Activated CD4-positive, alpha-beta T cell treated with anti-CD3 and anti-CD28 coated beads, Interleukin-2, amount 10 ng/mL, durations not matched to agents 7 days and 5 days (primary cell): Measurements from ENCODE around the gene KRTAP5-3. TPM values are rescaled to one million over a fixed set of nuclear protein-coding genes. Genes with fewer than 3 reads are reported as not detected.
"Not testable (repeated sequence)": the region's sequence is repeated elsewhere in the genome, so short reads cannot be mapped to it uniquely, and the experiment has no call there.

Source experiments
- CTCF ChIA-PET: fragments of 350-600 bp; sonication (Branson Sonifier 250); formaldehyde crosslinking; loops from one replicate; lab custom pipeline; 2021; ENCODE audit warnings: antibody characterized with exemption; lab: Charles Lee
- POLR2A ChIA-PET: fragments of 350-600 bp; sonication (Branson Sonifier 250); formaldehyde crosslinking; loops from one replicate; lab custom pipeline; 2021; ENCODE audit warnings: antibody characterized with exemption; lab: Charles Lee
- DNase-seq: peaks from one replicate; pipeline ENCODE4 v3.0.0-alpha.2; 2020
- H3K27ac Mint-ChIP-seq: one replicate; pipeline ENCODE4 v1.8.0; 2021; ENCODE audit warnings: mild to moderate bottlenecking, moderate library complexity, mixed read lengths
- H3K27me3 Mint-ChIP-seq: one replicate; pipeline ENCODE4 v1.8.0; 2021; ENCODE audit warnings: mixed read lengths
- H3K36me3 Mint-ChIP-seq: one replicate; pipeline ENCODE4 v1.8.0; 2021; ENCODE audit warnings: low read depth, mixed read lengths
- H3K4me1 Mint-ChIP-seq: one replicate; pipeline ENCODE4 v1.8.0; 2021; ENCODE audit warnings: mixed read lengths
- H3K4me3 Mint-ChIP-seq: one replicate; pipeline ENCODE4 v1.8.0; 2021; ENCODE audit warnings: mild to moderate bottlenecking, moderate library complexity, mixed read lengths
- H3K9me3 Mint-ChIP-seq: one replicate; pipeline ENCODE4 v1.8.0; 2021; ENCODE audit warnings: mixed read lengths
- total RNA-seq, 2 experiments: library from RNA; stranded (reverse); gene quantifications; one replicate each; pipeline ENCODE4 v1.2.3, GENCODE V29; 2021

KRTAP5-3 gene
- total RNA-seq, 2 experiments from 2014 or later: not detected

- no peak for DNase-seq
- Mint-ChIP-seq H3K27ac (no peak overlapping the region), H3K4me1 (peaks cover 7% of the 10 kb centered on the region), H3K27me3 (peaks cover 60% of the 10 kb centered on the region), H3K36me3 (no peaks in the 10 kb centered on the region), H3K9me3 (no peaks in the 10 kb centered on the region), H3K4me3 (no peak overlapping the region)
- CTCF ChIA-PET: interaction anchor here (0.8 to 1.0 kb wide), 2 partner anchors 24 to 33 kb away, joined by 3 read pairs; no protein-coding TSS in a partner anchor
- POLR2A ChIA-PET: no interaction called here
These were observed 9.4 kb downstream of the KRTAP5-3 start for GRCh38 chr11:1598816-1599215.

DNA sequence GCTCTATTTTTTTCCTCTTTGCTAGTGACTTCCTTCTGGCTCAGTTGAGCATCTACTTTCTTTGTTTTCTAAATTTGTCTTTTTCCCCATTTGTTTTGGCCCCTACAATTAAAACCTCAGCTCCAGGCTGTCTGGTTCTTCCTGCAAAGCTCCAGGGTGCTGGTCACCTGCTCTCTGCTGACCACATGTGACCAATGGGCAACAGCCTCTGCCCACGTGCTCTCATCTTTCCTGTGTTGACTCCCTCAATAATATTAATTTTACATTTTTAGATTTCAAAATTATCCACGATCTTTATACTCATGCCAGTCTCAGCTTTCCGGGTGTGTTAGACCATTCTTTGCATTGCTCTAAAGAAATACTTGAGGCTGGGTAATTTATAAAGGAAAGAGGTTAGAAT lies 9.9 kb downstream of the KRTAP5-3 start:
- DNase-seq, H3K4me3 Mint-ChIP-seq, H3K4me1 Mint-ChIP-seq, H3K36me3 Mint-ChIP-seq, H3K27ac Mint-ChIP-seq, POLR2A ChIA-PET, H3K9me3 Mint-ChIP-seq: not testable (repeated sequence)
- CTCF ChIA-PET: interaction anchor here (1.0 to 1.1 kb wide), 2 partner anchors 10 to 23 kb away, joined by 3 read pairs; no protein-coding TSS in a partner anchor
- peaks cover 62% of the 10 kb centered on the region for H3K27me3 Mint-ChIP-seq

GRCh38 chr11:1597994-1598380 lies 10.3 kb downstream of the KRTAP5-3 start, which contains the start of gene KRTAP5-2:
KRTAP5-2 (minus strand) TSS chr11:1598294; CDS start chr11:1598250, 44 bp downstream.
- H3K4me3 Mint-ChIP-seq: no peak within 1 kb of the TSS
- H3K27ac Mint-ChIP-seq: no peak within 1 kb of the TSS
- DNase-seq: no peak
- H3K27me3 Mint-ChIP-seq: peaks cover 64% of the 10 kb centered on the region
- peaks cover 7% of the 10 kb centered on the region for H3K4me1 Mint-ChIP-seq
- no peaks in the 10 kb centered on the region for H3K9me3 Mint-ChIP-seq
- no peaks in the 10 kb centered on the region for H3K36me3 Mint-ChIP-seq
- POLR2A ChIA-PET: no interaction called here
- CTCF ChIA-PET: interaction anchor here (1.1 kb wide), 1 partner anchor 9 kb away, joined by 3 read pairs; no protein-coding TSS in a partner anchor

DNA sequence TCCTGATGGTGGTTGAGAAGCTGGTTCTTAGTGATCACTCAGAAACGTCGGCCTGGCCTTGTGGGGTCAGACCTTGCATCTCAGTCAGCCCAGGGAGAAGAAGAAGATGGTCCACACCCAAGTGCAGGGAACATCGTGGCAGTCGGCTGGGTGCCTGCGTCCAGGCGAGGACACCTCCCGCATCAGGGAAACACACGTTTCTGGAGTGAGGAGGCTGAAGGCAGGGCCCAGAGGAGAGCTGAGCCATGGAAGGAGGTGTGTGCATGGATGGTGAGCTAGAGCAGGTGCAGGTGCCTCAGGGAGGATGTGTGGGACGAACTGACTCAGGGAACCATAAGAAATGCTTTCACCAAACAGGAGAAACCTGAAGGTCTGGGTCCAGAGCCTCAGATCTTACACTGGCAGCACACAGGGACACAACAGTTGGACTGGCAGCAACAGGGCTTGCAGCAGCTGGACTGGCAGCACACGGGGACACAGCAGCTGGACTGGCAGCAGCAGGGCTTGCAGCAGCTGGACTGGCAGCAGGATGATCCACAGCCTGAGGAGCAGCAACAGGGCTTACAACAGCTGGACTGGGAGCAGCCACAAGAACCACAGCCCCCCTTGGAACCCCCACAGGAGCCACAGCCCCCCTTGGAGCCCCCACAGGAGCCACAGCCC lies 10.8 kb downstream of the KRTAP5-3 start:
- ChIA-PET CTCF (interaction anchor here (1.1 kb wide), 1 partner anchor 9 kb away, joined by 3 read pairs; no protein-coding TSS in a partner anchor), POLR2A (no interaction called here)
- no peaks in the 10 kb centered on the region for H3K36me3 Mint-ChIP-seq
- no peak overlapping the region for H3K27ac Mint-ChIP-seq
- H3K4me3 Mint-ChIP-seq: no peak overlapping the region
- peaks cover 7% of the 10 kb centered on the region for H3K4me1 Mint-ChIP-seq
- peaks cover 67% of the 10 kb centered on the region for H3K27me3 Mint-ChIP-seq
- H3K9me3 Mint-ChIP-seq: no peaks in the 10 kb centered on the region
- DNase-seq: no peak

GRCh38 chr11:1596576-1597121 lies 11.6 kb downstream of the KRTAP5-3 start:
- H3K4me1 Mint-ChIP-seq, CTCF ChIA-PET, H3K4me3 Mint-ChIP-seq, H3K36me3 Mint-ChIP-seq, H3K9me3 Mint-ChIP-seq, H3K27ac Mint-ChIP-seq, DNase-seq, POLR2A ChIA-PET: not testable (repeated sequence)
- H3K27me3 Mint-ChIP-seq: peaks cover 65% of the 10 kb centered on the region

- POLR2A ChIA-PET, H3K9me3 Mint-ChIP-seq, H3K4me1 Mint-ChIP-seq, DNase-seq, H3K36me3 Mint-ChIP-seq, H3K27ac Mint-ChIP-seq, H3K4me3 Mint-ChIP-seq: not testable (repeated sequence)
- H3K27me3 Mint-ChIP-seq: peaks cover 63% of the 10 kb centered on the region
- CTCF ChIA-PET: interaction anchor here (2.6 kb wide), 1 partner anchor 57 kb away, joined by 9 read pairs; no protein-coding TSS in a partner anchor
These were observed 12.2 kb downstream of the KRTAP5-3 start for GRCh38 chr11:1595994-1596575.

GRCh38 chr11:1592628-1593027 lies 15.6 kb downstream of the KRTAP5-3 start:
- H3K4me1 Mint-ChIP-seq: peaks cover 22% of the 10 kb centered on the region
- peaks cover 43% of the 10 kb centered on the region for H3K27me3 Mint-ChIP-seq
- POLR2A ChIA-PET: no interaction called here

DNA sequence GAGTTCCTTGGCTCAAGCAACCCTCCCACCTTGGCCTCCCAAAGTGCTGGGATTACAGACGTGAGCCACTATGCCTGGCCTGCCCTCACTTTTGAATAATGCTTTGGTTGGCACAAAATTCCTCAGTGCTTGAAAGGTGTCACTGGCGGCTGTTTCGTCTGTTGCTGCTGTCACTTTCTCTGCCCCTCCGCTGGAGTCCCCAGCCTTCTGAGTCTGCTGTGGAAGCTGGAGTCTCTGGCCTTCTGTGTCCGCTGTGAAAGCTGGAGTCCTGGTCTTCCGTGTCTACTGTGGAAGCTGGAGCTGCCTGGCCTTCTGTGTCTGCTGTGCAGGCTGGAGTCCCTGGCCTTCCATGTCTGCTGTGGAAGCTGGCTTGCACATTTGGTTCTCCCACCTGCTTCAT lies 18.3 kb downstream of the KRTAP5-3 start:
- no peak overlapping the region for H3K4me3 Mint-ChIP-seq
- H3K4me1 Mint-ChIP-seq: peaks cover 19% of the 10 kb centered on the region
- peaks cover 29% of the 10 kb centered on the region for H3K27me3 Mint-ChIP-seq
- CTCF ChIA-PET: interaction anchor here (2.8 kb wide), 1 partner anchor 16 kb away, joined by 15 read pairs; no protein-coding TSS in a partner anchor
- POLR2A ChIA-PET: no interaction called here
- DNase-seq: no peak
- peaks cover 11% of the 10 kb centered on the region for H3K36me3 Mint-ChIP-seq
- H3K9me3 Mint-ChIP-seq: peaks cover 5% of the 10 kb centered on the region
- H3K27ac Mint-ChIP-seq: peak overlapping the region; percentile 52

More at GRCh38 chr11:1592628-1593027, 15.6 kb downstream of the KRTAP5-3 start:
- H3K4me3 Mint-ChIP-seq: no peak overlapping the region
- CTCF ChIA-PET: interaction anchor here (2.0 kb wide), 1 partner anchor 18 kb away, joined by 5 read pairs; no protein-coding TSS in a partner anchor
- peaks cover 5% of the 10 kb centered on the region for H3K9me3 Mint-ChIP-seq
- no peak for DNase-seq
- H3K27ac Mint-ChIP-seq: no peak overlapping the region
- peaks cover 11% of the 10 kb centered on the region for H3K36me3 Mint-ChIP-seq

GRCh38 chr11:1589191-1589963 lies 18.9 kb downstream of the KRTAP5-3 start:
- CTCF ChIA-PET: interaction anchor here (0.6 to 2.8 kb wide), 3 partner anchors 9 to 16 kb away, joined by 3 to 15 read pairs (median 3); partner anchors contain the start of gene KRTAP5-2
- Mint-ChIP-seq H3K4me1 (peaks cover 20% of the 10 kb centered on the region), H3K4me3 (peak overlapping the region; percentile 21), H3K27me3 (peaks cover 24% of the 10 kb centered on the region), H3K27ac (peak overlapping the region; percentile 92), H3K36me3 (peaks cover 11% of the 10 kb centered on the region)
- peak; percentile 43 for DNase-seq
- POLR2A ChIA-PET, H3K9me3 Mint-ChIP-seq: not testable (repeated sequence)

DNA sequence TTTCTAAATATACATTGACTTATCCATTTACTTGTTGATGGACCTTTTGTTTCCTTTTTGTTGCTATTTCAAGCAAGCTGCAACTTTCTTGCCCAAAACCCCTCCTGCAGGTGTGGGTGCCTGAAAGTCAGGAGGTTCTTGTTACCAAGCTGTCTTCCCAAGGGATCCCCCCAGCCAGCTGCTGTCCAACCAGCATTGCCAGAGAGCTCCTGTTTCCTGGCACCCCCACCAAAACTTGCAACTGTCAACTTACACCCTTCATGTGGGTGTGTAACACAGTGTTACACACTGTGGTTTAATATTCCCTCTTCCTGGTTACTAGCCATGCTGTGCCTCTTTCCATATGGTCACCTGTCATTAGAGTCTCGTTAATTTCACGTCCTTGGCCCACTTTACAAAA lies 21.6 kb downstream of the KRTAP5-3 start:
- Mint-ChIP-seq H3K4me3 (no peak overlapping the region), H3K27me3 (peaks cover 9% of the 10 kb centered on the region), H3K27ac (no peak overlapping the region), H3K4me1 (peaks cover 20% of the 10 kb centered on the region), H3K9me3 (peaks cover 5% of the 10 kb centered on the region), H3K36me3 (peaks cover 11% of the 10 kb centered on the region)
- ChIA-PET POLR2A (interaction anchor here (0.6 kb wide), 1 partner anchor 145 kb away, joined by 3 read pairs; no protein-coding TSS in a partner anchor), CTCF (interaction anchor here (0.6 kb wide), 1 partner anchor 1147 kb away, joined by 4 read pairs; no protein-coding TSS in a partner anchor)
- DNase-seq: no peak

DNA sequence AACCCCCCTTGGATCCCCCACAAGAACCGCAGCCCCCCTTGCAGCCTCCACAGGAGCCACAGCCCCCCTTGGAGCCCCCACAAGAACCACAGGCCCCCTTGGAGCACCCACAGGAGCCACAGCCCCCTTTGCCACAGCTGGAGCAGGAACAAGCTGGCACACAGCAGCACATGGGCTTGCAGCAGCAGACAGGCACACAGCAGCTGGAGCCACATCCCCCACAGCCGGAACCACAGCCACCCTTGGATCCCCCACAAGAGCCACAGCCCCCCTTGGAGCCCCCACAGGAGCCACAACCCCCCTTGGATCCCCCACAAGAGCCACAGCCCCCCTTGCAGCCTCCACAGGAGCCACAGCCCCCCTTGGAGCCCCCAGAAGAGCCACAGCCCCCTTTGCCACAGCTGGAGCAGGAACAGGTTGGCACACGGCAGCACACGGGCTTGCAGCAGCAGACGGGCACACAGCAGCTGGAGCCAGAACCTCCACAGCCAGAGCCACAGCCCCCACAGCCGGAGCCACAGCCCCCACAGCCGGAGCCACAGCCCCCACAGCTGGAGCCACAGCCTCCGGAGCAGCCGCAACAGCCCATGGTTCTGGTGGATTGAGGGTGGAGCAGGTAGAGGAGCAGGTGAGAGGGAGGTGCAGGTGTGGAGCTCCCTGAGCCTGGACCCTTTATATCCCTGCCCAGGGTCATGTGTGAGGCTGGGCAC lies 23.4 kb downstream of the KRTAP5-3 start, which contains the start of gene KRTAP5-1:
Gene KRTAP5-1, minus strand, starts transcription at position 623 of the 710 bp plus-strand sequence. Its CDS starts 34 bp downstream, at position 589.
- CTCF ChIA-PET, H3K27me3 Mint-ChIP-seq, H3K27ac Mint-ChIP-seq, H3K36me3 Mint-ChIP-seq, DNase-seq, H3K4me3 Mint-ChIP-seq, POLR2A ChIA-PET, H3K9me3 Mint-ChIP-seq: not testable (repeated sequence)
- peaks cover 15% of the 10 kb centered on the region for H3K4me1 Mint-ChIP-seq
